ENCODE measurements around the gene GMCL2.

GMCL2 gene

DNA sequence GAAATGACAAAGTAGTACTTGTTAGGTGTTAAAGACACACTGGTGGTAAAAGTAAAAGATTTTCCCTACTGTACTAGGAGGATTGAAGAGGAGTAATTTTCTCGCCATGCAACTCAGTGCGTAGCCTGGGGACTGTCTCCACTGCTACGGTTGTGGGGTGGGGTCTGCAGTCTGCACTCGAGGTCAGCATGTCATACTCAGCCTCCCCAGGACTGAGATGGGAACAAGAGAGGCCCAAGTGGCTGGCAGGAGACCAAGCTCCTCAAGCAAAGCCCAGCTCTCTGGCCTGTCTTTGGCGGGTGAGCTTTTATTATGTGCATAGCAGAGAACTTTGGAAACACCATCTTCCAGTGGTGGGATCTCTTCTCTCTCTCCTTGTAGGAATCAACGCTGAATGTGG is 43.9 kb downstream of the GMCL2 start:
- no peak for DNase-seq (ENCODE audit: low read depth in 2 of 2)

DNA sequence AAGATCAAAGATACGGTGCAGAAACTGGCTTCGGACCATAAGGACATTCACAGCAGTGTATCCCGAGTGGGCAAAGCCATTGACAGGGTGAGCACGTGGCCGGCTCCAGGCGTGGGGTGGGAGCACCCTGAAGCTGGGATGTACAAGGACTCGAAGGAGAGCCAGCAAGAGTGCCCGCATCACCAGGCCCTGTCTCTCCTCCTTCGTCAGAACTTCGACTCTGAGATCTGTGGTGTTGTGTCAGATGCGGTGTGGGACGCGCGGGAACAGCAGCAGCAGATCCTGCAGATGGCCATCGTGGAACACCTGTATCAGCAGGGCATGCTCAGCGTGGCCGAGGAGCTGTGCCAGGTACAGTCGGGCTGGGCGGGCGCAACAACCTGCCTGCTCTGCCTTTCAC is 44.5 kb downstream of the GMCL2 start:
- DNase-seq (ENCODE audit: low read depth in 2 of 2) = no peak

DNA sequence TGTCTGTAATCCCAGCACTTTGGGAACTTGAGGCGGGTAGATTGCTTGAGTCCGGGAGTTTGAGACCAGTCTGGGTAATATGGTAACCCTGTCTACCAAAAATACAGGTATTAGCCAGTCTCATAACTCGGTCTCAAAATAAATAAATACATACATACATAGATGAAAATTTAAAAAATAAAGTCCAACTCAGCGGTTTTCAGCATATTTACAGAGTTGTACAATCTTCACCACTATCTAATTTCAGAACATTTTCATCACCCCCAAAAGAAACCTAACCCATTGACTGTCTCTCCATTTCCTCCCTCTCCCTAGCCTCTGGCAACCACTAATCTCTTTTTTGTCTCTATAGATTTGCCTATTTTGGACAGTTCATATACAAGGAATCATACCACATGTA is 45.6 kb downstream of the GMCL2 start:
- DNase-seq (ENCODE audit: low read depth in 2 of 2) = no peak

DNA sequence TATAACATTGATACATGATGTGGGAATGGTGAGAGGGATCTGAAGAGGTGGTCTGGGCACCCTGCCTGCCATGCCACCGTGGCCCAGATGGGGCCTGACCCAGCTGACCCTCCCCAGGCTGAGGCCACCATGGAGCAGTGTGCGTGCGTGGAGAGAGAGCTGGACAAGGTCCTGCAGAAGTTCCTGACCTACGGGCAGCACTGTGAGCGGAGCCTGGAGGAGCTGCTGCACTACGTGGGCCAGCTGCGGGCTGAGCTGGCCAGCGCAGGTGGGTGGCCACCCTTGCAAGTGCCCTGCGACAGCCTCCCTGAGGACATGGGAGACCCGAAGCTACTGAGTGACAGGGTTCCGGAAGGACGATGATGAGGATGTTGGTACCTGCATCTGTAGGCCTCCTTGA is 49.2 kb downstream of the GMCL2 start:
- DNase-seq (ENCODE audit: low read depth in 2 of 2) = no peak

DNA sequence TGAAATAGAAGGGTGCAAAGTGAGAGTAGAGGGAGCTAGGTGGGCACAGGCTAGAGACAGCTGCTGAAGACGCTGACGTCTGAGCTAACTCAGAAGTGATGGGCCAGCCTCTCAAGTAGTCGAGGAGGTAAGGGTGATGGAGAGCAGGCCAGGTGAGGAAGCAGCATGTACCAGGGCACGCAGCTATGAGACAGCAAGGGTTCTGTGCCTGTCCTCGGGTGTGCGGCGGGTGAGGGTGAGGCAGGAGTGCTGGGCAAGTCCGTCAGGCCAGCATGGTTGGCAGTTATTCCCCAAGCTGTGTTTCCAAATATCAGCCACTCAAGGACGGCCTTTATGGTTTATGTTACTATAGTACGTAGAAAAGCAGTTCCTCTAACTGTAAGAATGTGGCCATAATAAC is 50.2 kb downstream of the GMCL2 start:
- DNase-seq (ENCODE audit: low read depth in 2 of 2) = no peak
